Measurements from ENCODE around the gene SLC44A5. TPM values are rescaled to one million over a fixed set of nuclear protein-coding genes. Genes with fewer than 3 reads are reported as not detected.
"Not testable (repeated sequence)": the region's sequence is repeated elsewhere in the genome, so short reads cannot be mapped to it uniquely, and the experiment has no call there.

Gene SLC44A5
- total RNA-seq, 4 donors from 2014 or later: 1.1 to 17.7 (median 5.8) TPM

GRCh38 chr1:75373542-75374159 lies 237.3 kb downstream of the SLC44A5 start:
- DNase-seq (ENCODE audit: low spot score in 2 of 2): no peak
- H3K4me1 ChIP-seq: no peaks in the 10 kb centered on the region
- TF ChIP-seq CTCF (IDR thresholded peaks at IDR 0.05) (no peak), POLR2AphosphoS5 (IDR thresholded peaks at IDR 0.05) (no peak), POLR2A (IDR thresholded peaks at IDR 0.05) (no peak)
- WGBS: 33% methylated on average over 2 of the region's 5 CpGs
- no peak overlapping the region for H3K4me3 ChIP-seq
- H3K9me3 ChIP-seq: peaks cover 4% of the 10 kb centered on the region
- no peaks in the 10 kb centered on the region for H3K36me3 ChIP-seq
- no peaks in the 10 kb centered on the region for H3K27me3 ChIP-seq
- H3K27ac ChIP-seq: no peak overlapping the region

GRCh38 chr1:75366595-75366994 lies 244.3 kb downstream of the SLC44A5 start:
- 91% methylated on average over 1 of the region's 1 CpG for WGBS
- H3K9me3 ChIP-seq: peaks cover 20% of the 10 kb centered on the region
- no peaks in the 10 kb centered on the region for H3K27me3 ChIP-seq
- H3K4me1 ChIP-seq: no peaks in the 10 kb centered on the region
- no peak overlapping the region for H3K4me3 ChIP-seq
- no peaks in the 10 kb centered on the region for H3K36me3 ChIP-seq
- no peak overlapping the region for H3K27ac ChIP-seq
- DNase-seq (ENCODE audit: low spot score in 2 of 2): no peak
- TF ChIP-seq POLR2A (IDR thresholded peaks at IDR 0.05) (no peak), POLR2AphosphoS5 (IDR thresholded peaks at IDR 0.05) (no peak), CTCF (IDR thresholded peaks at IDR 0.05) (no peak), EP300 (IDR thresholded peaks at IDR 0.05) (no peak)

DNA sequence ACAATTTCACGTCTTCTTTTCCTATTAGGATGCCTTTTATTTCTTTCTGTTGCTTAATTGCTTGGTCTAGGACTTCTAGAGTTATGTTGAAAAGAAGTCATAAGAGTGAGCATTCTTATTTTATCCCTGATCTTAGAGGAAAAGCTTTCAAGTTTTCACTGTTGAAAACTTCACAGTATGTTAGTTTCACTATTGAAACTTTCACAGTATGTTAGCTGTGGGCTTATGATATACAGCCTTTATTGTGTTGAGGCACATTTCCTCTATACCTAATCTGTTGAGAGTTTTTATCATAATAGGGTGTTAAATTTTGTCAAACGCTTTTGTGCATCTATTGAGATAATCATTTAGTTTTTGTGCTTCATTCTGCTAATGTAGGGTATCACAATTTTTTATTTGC lies 249.7 kb downstream of the SLC44A5 start:
- H3K4me1 ChIP-seq: no peaks in the 10 kb centered on the region
- H3K36me3 ChIP-seq: no peaks in the 10 kb centered on the region
- DNase-seq (ENCODE audit: low spot score in 2 of 2): no peak
- H3K9me3 ChIP-seq: peaks cover 11% of the 10 kb centered on the region
- H3K4me3 ChIP-seq: no peak overlapping the region
- WGBS: 80% methylated on average over 2 of the region's 2 CpGs
- no peak for TF ChIP-seq POLR2AphosphoS5 (IDR thresholded peaks at IDR 0.05)
- TF ChIP-seq CTCF (IDR thresholded peaks at IDR 0.05): no peak
- no peak for TF ChIP-seq EP300 (IDR thresholded peaks at IDR 0.05)
- no peak for TF ChIP-seq POLR2A (IDR thresholded peaks at IDR 0.05)
- no peak overlapping the region for H3K27ac ChIP-seq
- H3K27me3 ChIP-seq: no peaks in the 10 kb centered on the region

DNA sequence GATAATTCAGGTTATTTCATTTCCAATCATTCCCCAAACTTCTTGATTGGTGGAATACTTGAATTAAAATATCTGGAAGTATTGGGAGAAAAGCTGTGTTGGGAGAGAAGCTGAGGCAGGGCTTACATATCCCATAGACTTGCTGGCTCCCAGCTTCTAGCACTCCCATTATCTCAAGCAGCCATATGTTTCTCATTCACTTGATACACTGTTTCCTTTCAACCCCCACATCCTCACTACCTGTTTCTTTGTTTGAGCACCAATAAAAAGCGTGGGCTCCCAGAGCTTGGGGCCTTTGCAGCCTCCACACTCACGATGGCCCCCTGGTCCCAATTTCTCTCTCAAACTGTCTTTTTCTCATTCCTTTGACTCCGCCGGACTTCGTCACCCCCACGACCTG lies 256.6 kb downstream of the SLC44A5 start:
- H3K27ac ChIP-seq; H3K4me1 ChIP-seq; H3K9me3 ChIP-seq; H3K36me3 ChIP-seq; DNase-seq (ENCODE audit: low spot score in 2 of 2); H3K4me3 ChIP-seq; H3K27me3 ChIP-seq: not testable (repeated sequence)
- WGBS: 68% methylated on average over 6 of the region's 6 CpGs

- no peak for DNase-seq (ENCODE audit: low spot score in 2 of 2)
- TF ChIP-seq EP300 (IDR thresholded peaks at IDR 0.05) (no peak), CTCF (IDR thresholded peaks at IDR 0.05) (no peak), POLR2AphosphoS5 (IDR thresholded peaks at IDR 0.05) (no peak), POLR2A (IDR thresholded peaks at IDR 0.05) (no peak)
- H3K4me3 ChIP-seq: no peak overlapping the region
- no peaks in the 10 kb centered on the region for H3K36me3 ChIP-seq
- H3K27ac ChIP-seq: no peak overlapping the region
- H3K9me3 ChIP-seq: no peaks in the 10 kb centered on the region
- H3K27me3 ChIP-seq: no peaks in the 10 kb centered on the region
- WGBS: 48% methylated on average over 2 of the region's 2 CpGs
- no peaks in the 10 kb centered on the region for H3K4me1 ChIP-seq
These were observed 257.9 kb downstream of the SLC44A5 start for GRCh38 chr1:75353051-75353450.

Measured in suprapubic skin (tissue), 4 donors.